ENCODE data around the gene EXD3. TPM values are rescaled to one million over a fixed set of nuclear protein-coding genes. Genes with fewer than 3 reads are reported as not detected.
A peak's percentile ranks its signal among the peaks of the same experiment; 100 is the strongest.

Gene EXD3
- total and polyA plus RNA-seq, 9 of the 15 experiments (the other 6 are each of a cell fraction or from before 2014, with no cell fraction given): 0.29 to 12.5 (median 3.9) TPM

DNA sequence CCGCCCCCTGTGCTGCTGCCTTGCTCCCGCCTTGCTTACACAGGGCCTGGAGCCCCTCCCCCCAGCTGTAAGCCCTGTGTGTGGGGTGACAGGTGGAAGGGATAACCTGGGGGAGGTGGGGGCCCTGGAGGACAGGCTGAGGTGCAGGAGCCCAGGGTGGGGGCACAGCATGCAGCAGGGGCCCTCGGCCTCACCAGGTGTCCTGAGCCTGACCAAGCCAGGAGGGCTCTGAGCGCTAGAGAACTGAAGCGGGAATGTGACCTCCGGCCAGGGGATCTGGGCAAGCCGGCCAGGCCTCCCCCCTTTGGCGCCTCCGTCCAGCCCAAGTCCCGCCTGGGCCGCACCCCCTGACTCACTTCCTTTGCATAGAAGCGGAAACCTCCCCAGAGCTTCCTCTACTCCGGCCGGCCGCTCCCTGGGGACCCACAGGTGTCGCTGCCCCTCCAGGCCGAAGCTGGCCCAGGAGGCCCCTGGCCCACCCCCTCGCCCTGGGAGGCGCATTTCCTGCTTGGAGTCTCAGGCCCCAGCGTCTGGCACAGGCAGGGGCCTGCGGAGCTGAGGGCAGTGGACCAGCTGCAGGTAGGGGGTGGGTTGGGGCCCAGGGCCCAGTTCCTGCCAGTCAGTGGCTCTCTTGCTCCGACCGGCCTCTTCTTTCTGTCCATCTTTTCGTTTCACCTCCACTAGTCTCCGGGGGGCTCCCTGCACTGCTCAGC lies 145.5 kb downstream of the EXD3 start, which contains the start of gene TOR4A (continued):
- TF ChIP-seq, protein P1, sequence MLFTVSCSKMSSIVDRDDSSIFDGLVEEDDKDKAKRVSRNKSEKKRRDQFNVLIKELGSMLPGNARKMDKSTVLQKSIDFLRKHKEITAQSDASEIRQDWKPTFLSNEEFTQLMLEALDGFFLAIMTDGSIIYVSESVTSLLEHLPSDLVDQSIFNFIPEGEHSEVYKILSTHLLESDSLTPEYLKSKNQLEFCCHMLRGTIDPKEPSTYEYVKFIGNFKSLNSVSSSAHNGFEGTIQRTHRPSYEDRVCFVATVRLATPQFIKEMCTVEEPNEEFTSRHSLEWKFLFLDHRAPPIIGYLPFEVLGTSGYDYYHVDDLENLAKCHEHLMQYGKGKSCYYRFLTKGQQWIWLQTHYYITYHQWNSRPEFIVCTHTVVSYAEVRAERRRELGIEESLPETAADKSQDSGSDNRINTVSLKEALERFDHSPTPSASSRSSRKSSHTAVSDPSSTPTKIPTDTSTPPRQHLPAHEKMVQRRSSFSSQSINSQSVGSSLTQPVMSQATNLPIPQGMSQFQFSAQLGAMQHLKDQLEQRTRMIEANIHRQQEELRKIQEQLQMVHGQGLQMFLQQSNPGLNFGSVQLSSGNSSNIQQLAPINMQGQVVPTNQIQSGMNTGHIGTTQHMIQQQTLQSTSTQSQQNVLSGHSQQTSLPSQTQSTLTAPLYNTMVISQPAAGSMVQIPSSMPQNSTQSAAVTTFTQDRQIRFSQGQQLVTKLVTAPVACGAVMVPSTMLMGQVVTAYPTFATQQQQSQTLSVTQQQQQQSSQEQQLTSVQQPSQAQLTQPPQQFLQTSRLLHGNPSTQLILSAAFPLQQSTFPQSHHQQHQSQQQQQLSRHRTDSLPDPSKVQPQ (CRISPR knock-in tag; IDR thresholded peaks at IDR 0.05; ENCODE audit: borderline replicate concordance): no peak
- TF ChIP-seq TAF9B (IDR thresholded peaks at IDR 0.05; ENCODE audit: partially characterized antibody) (peak; percentile 71), TBL1XR1 (IDR thresholded peaks at IDR 0.05; ENCODE audit: low read length in 2 of 2) (no peak; a peak in 1 of 4 replicates), BRD9 (IDR thresholded peaks at IDR 0.05; ENCODE audit: low read depth, partially characterized antibody) (no peak), ZNF24 (IDR thresholded peaks at IDR 0.05) (no peak; the same call in 1 of the 2 replicates), EP400 (IDR thresholded peaks at IDR 0.05) (peak; percentile 88), ZNF717 (CRISPR knock-in tag; IDR thresholded peaks at IDR 0.05) (no peak), PYGO2 (tag; IDR thresholded peaks at IDR 0.05) (no peak), BMI1 (IDR thresholded peaks at IDR 0.05; ENCODE audit: low read length) (no peak; the same call in 1 of the 2 replicates), NBN (IDR thresholded peaks at IDR 0.05; ENCODE audit: low read depth) (no peak), CBX1 (IDR thresholded peaks at IDR 0.05; ENCODE audit: low read depth) (0 out of 2 replicates have a peak, but pooled peaks have one; percentile 21), ELF1 (tag; IDR thresholded peaks at IDR 0.05) (peak; percentile 75), CBX2 (IDR thresholded peaks at IDR 0.05; ENCODE audit: insufficient read depth, low read length, poor library complexity, severe bottlenecking) (no peak)
- TF ChIP-seq, protein P2, sequence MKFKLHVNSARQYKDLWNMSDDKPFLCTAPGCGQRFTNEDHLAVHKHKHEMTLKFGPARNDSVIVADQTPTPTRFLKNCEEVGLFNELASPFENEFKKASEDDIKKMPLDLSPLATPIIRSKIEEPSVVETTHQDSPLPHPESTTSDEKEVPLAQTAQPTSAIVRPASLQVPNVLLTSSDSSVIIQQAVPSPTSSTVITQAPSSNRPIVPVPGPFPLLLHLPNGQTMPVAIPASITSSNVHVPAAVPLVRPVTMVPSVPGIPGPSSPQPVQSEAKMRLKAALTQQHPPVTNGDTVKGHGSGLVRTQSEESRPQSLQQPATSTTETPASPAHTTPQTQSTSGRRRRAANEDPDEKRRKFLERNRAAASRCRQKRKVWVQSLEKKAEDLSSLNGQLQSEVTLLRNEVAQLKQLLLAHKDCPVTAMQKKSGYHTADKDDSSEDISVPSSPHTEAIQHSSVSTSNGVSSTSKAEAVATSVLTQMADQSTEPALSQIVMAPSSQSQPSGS (CRISPR knock-in tag; IDR thresholded peaks at IDR 0.05): no peak
- TF ChIP-seq, protein P3, sequence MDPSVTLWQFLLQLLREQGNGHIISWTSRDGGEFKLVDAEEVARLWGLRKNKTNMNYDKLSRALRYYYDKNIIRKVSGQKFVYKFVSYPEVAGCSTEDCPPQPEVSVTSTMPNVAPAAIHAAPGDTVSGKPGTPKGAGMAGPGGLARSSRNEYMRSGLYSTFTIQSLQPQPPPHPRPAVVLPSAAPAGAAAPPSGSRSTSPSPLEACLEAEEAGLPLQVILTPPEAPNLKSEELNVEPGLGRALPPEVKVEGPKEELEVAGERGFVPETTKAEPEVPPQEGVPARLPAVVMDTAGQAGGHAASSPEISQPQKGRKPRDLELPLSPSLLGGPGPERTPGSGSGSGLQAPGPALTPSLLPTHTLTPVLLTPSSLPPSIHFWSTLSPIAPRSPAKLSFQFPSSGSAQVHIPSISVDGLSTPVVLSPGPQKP (CRISPR knock-in tag; IDR thresholded peaks at IDR 0.05): no peak
- TF ChIP-seq, protein P4, sequence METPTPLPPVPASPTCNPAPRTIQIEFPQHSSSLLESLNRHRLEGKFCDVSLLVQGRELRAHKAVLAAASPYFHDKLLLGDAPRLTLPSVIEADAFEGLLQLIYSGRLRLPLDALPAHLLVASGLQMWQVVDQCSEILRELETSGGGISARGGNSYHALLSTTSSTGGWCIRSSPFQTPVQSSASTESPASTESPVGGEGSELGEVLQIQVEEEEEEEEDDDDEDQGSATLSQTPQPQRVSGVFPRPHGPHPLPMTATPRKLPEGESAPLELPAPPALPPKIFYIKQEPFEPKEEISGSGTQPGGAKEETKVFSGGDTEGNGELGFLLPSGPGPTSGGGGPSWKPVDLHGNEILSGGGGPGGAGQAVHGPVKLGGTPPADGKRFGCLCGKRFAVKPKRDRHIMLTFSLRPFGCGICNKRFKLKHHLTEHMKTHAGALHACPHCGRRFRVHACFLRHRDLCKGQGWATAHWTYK (CRISPR knock-in tag; IDR thresholded peaks at IDR 0.05): peak; percentile 58; the same call in 1 of the 2 replicates
- TF ChIP-seq, protein P5, sequence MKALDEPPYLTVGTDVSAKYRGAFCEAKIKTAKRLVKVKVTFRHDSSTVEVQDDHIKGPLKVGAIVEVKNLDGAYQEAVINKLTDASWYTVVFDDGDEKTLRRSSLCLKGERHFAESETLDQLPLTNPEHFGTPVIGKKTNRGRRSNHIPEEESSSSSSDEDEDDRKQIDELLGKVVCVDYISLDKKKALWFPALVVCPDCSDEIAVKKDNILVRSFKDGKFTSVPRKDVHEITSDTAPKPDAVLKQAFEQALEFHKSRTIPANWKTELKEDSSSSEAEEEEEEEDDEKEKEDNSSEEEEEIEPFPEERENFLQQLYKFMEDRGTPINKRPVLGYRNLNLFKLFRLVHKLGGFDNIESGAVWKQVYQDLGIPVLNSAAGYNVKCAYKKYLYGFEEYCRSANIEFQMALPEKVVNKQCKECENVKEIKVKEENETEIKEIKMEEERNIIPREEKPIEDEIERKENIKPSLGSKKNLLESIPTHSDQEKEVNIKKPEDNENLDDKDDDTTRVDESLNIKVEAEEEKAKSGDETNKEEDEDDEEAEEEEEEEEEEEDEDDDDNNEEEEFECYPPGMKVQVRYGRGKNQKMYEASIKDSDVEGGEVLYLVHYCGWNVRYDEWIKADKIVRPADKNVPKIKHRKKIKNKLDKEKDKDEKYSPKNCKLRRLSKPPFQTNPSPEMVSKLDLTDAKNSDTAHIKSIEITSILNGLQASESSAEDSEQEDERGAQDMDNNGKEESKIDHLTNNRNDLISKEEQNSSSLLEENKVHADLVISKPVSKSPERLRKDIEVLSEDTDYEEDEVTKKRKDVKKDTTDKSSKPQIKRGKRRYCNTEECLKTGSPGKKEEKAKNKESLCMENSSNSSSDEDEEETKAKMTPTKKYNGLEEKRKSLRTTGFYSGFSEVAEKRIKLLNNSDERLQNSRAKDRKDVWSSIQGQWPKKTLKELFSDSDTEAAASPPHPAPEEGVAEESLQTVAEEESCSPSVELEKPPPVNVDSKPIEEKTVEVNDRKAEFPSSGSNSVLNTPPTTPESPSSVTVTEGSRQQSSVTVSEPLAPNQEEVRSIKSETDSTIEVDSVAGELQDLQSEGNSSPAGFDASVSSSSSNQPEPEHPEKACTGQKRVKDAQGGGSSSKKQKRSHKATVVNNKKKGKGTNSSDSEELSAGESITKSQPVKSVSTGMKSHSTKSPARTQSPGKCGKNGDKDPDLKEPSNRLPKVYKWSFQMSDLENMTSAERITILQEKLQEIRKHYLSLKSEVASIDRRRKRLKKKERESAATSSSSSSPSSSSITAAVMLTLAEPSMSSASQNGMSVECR (CRISPR knock-in tag; IDR thresholded peaks at IDR 0.05): peak; percentile 70
